ENCODE measurements around the gene RXFP1.
A peak's percentile ranks its signal among the peaks of the same experiment; 100 is the strongest.

RXFP1 gene

DNA sequence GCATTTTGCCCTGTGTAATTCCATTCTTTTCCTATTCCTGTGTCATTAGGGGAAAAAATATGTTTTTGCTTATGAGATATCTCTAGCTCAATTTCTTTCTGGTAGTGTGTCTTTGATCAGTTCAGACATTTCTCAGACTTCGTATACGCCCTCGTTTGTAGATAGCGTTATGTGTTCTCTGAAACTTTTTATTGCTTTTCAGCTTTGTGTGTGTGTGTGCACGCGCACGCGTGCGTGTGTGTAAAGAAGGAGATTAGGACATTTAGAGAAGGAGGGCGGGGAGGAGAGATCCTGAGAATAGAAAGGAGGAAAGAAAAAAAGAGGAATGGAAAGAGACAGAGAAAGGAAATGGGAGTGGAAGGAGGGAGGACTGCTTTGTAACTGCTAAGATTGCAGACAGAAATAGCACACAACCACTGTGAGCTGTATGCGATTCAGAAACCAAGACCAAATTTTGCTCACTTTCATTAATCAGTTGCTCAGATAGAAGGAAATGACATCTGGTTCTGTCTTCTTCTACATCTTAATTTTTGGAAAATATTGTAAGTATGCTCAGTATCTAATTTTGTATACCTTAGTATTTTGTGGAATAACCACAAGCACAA, at the start of gene RXFP1:
Gene RXFP1, plus strand, starts transcription at position 399 of the 605 bp plus-strand sequence. Its CDS starts 95 bp downstream, at position 494.
- DNase-seq (ENCODE audit: low read depth), result no peak

DNA sequence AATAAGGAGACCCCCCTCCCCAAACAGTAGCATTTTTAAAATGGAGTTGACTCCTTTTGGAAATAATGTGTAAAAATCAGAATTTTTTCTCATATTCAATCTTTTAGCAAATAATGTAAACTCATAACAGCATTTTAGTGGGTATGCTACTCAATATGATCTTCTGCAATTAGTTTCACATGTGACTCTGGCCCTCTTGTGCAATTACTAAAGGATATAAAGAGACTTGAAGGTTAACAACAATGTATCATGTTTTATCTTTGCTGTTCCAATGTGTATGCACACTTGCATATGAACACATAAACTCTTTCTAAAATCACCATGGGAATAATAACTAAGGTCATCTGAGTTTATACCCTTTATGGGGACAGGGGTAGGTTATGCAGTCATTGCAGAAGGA, 39.9 kb upstream of the RXFP1 start:
- DNase-seq (ENCODE audit: low read depth), result no peak

GRCh38 chr4:158484173-158484885, 37.4 kb upstream of the RXFP1 start:
- no peak for DNase-seq (ENCODE audit: low read depth)

DNA sequence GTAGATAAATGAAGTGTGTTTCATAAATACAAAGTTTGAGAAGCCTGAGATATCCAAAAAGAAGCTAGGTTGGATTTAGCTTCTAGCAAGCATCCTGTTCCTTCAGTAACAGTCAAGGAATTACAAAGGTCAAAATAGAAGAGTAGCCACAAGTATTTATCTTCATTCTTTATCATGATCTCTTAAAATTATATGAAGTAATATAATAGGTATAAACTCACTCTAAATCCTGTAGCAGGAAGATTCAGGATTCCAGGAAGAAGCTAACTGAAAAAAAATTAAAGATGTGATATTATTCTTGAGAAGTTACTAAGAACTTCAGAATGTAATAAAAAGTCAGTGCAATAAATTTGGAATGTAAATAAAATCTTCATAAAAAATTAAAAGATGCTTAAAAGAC, 31.1 kb upstream of the RXFP1 start:
- DNase-seq (ENCODE audit: low read depth), result no peak

GRCh38 chr4:158492391-158492790, 29.3 kb upstream of the RXFP1 start:
- no peak for DNase-seq (ENCODE audit: low read depth)

DNA sequence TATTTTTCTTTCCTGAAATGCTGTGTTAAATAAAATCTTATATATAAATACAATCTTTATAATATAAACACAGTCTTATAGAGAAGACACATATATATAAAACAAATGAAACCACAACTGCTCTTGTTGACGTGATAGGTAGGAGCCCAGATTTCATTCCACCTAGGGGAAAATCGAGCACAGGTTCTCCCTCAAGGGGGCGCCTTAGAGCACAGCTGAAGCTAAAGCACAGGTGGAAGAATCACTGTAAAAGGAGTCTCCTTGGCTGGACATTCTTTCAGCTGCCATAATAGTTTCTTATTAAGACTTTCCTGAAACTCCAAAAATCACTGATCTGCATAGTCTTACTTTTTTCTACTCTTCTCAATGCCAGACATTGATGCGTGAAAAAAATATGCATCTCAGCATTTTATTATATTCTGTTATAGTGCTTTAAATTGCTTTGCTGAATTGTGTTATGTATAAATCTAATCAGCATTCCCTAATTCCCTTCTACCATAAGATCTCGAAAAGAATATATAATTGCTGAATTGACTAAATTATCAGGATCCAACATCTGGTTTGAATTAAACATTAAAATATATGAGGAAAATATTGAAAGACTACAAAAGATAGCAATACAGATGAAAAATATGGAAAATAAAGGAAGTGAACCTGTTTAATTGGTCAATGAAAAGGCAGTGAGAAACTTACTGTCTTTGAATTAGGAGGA, 25.5 kb upstream of the RXFP1 start:
- DNase-seq (ENCODE audit: low read depth), result peak; percentile 16

- no peak for DNase-seq (ENCODE audit: low read depth)
These were observed 21.6 kb upstream of the RXFP1 start for GRCh38 chr4:158500054-158500453.

- DNase-seq (ENCODE audit: low read depth), result no peak
These were observed 8.4 kb upstream of the RXFP1 start for GRCh38 chr4:158513256-158513655.

DNA sequence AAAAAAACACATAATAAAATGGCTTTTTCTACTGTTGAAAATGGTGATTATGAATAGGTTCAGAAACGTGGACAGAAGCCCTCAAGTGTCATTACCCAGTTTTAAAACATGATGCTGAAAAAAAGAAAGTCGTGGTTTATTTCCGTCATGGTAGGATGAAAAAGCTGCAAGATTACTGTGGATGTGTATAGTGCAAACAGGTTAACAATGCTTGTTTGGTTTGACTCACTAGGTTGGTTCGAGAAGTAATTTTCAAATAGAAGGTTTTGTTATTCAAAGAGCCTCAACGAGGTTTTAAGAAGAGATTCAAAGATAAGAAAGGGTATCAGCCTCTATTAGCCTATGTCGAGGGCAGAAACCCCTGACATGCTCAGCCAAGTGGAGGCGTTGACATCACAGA, 2.5 kb upstream of the RXFP1 start:
- no peak for DNase-seq (ENCODE audit: low read depth)

DNA sequence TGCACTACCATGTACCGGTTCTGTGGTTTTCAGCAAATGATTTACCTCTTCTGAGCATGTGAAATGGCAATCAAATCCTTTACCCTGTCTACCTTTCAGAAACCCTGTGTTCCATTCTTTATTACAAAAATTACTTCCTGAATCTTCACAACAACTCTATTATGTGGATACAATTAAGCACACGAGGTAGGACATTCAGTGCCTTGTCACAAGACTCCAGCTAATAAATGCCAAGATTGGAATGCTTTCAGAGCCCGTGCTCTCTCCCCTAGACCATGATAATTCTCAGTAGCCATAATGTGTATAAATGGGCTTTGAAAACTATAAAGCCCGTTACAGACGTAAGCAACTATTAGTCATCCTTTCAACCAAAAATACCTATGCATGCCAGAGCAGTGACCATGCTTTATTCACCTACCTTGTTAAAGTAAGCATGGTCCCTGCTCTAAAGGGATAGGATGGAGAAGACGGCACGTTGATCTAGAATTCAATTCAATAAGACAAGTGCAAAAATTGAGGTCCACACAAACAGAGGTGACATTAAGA, 2.4 kb downstream of the RXFP1 start:
- no peak for DNase-seq (ENCODE audit: low read depth)

GRCh38 chr4:158527516-158527915, 5.8 kb downstream of the RXFP1 start:
- DNase-seq (ENCODE audit: low read depth), result no peak

DNA sequence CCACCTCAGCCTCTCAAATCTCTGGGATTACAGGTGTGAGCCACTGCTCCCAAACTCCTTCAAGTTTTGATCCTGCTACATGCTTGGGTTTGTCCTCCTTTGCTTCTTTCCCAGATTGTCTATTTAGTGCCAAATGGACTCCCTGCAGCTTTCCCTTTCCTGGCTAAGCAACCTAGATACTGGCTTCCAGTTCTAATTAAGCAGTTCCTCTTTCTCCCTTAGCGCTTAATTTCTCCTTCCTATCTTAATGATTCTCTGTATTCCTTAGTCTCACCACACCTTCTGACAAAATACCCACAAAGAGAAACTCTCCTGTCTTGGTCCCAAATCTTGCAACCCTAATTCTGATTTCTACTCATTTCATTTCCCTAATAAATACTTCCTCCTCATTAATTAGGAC, 7.8 kb downstream of the RXFP1 start:
- DNase-seq (ENCODE audit: low read depth), result no peak

DNA sequence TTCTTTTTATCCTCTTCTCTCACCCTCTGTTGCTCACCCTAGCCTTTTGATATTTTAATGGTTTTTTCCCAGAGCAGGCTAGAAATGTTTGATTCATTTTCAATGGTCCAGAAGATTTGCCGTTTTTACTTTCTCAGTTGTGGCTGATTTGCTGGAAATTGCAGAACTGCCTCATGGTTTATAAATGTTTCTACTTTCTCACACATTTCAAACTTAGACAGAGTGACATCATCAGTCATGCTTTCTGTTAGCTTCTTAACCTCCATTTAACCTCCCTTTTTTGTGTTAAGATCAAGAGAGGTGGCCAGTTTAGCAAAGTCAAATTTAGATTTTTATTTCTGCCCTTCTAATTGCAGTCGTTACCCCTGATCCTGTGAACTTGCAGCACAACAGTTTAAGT, 8.7 kb downstream of the RXFP1 start:
- DNase-seq (ENCODE audit: low read depth), result no peak

DNA sequence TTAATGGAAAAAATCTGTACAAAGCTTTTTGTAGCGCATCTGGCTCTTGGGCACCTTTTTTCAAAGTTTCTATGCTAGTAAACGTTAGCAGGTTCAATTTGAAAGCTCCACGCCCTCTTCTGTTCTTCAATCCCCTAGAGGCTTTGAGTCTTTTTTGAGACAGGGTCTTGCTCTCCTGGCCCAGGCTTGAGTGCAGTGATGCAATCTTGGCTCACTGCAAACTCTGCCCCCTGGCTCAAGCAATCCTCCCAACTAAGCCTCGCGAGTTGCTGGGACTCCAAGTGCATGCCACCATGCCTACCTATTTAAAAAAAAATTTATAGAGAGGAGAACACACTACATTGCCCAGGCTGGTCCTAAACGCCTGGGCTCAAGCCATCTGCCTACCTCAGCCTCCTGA, 9.2 kb downstream of the RXFP1 start:
- DNase-seq (ENCODE audit: low read depth), result no peak

DNA sequence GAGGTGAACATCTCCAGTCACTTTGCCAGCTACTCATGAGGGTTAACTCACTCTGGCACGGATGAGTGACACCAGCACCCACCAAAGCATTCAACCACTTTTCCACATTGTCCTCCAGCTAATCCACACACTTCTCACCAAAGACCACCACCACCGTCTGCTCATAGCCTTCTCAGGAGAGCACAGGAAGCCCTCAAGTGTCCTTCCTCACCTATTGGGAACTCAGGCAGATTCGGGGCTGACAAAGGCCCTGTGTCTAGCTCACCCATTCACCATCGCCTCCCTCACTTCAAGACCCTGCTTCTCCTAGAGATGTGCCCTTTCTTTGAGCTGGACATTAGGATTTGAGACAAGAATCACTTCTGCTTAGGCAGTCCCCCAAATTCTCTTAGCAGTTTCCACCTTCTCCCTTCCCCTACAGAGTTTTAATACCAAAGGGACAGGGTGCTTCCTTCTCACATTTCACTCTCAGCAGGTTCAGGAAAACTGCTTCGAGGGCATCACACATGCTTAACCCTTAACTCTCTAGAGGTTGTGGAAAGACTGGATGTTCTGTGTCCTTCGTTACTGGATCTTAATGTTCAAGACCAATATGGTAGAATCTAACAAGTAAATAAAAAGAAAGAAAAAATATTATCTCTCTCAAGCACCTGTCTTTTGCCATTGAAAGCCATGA, 11.0 kb downstream of the RXFP1 start:
- no peak for DNase-seq (ENCODE audit: low read depth)

GRCh38 chr4:158534727-158535126, 13.0 kb downstream of the RXFP1 start:
- DNase-seq (ENCODE audit: low read depth), result no peak

DNA sequence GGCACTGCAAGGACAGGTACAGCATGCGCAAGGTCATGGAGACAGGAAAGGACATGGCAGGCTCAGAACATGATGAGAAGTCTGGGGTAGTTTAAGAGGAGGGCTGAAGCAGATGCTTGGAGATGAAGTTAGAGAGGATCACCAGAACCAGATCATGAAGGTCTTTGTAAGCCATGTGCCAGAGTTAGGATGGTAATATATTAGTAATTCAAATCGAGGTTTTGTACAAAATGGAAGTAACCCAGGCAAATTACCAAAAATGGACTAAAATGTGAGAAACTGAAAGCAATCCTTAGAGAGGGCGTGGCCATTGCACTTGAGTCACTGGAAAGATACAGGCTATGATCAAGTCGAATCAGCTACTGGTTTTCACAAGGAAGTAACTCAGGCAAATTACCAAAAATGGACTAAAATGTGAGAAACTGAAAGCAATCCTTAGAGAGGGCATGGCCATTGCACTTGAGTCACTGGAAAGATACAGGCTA, 13.5 kb downstream of the RXFP1 start:
- DNase-seq (ENCODE audit: low read depth), result no peak

GRCh38 chr4:158536833-158537232, 15.2 kb downstream of the RXFP1 start:
- DNase-seq (ENCODE audit: low read depth), result no peak

DNA sequence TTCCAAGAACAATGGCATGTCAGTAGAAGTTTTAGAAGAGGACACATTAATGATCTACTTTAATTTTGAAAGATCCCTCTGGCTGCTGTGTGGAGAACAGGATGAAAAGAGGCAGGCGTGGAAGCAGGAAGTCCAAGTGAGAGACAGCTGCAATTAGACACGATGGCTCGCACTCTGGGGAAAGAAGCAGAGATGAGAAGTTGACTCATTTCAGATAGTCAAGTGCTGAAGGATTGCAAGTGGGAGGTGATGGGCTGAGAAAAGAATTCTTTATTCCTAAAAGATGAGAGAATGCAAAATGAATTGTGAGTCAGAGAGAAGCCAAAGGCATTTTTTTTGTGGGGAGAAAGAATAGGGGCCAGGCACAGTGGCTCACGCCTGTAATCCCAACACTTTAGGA, 16.5 kb downstream of the RXFP1 start:
- DNase-seq (ENCODE audit: low read depth), result no peak

DNA sequence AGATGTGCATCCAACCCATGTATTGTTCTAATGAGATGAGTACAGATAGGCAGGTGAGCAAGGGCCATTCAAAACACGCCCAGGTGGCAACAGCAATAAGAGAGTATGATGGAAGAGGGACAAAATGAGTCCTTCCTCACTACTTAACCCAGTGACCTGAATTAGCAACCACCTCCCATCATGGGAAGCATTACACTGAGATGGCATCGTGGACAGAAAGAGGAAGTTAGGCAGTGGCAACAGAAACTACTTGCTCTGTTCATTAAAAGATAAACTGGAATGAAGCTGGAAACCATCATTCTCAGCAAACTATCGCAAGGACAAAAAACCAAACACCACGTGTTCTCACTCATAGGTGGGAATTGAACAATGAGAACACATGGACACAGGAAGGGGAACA, 17.2 kb downstream of the RXFP1 start:
- no peak for DNase-seq (ENCODE audit: low read depth)

GRCh38 chr4:158540125-158540907, 18.6 kb downstream of the RXFP1 start:
- no peak for DNase-seq (ENCODE audit: low read depth)

- no peak for DNase-seq (ENCODE audit: low read depth)
These were observed 19.8 kb downstream of the RXFP1 start for GRCh38 chr4:158541506-158541905.

Data from activated T-cell treated with anti-CD3 and anti-CD28 coated beads for 48 hours (primary cell).